Body of pancreas (tissue), 4 donors: ENCODE measurements around the gene PKP2. TPM values are rescaled to one million over a fixed set of nuclear protein-coding genes. Genes with fewer than 3 reads are reported as not detected.

ENCODE experiments used
- ATAC-seq: fragments of 150-250 bp; one replicate; pipeline ENCODE4 v1.9.1; 2016
- DNase-seq, 4 donors: peaks; one replicate each; pipeline ENCODE4 v3.0.0-alpha.2; 2019
- H3K27ac ChIP-seq, 4 donors: fragments of 200-600 bp; sonication (generic); 1 replicate in 3 of 4; 2 replicates in 1 of 4; pipeline versions ENCODE4 v1.5.1 to v1.6.1; 2016 to 2019; ENCODE audit warnings: mild to moderate bottlenecking in 1 of 4, mixed read lengths in 1 of 4, moderate library complexity in 1 of 4
- H3K27me3 ChIP-seq, 2 donors: fragments of 200-600 bp; sonication (generic); one replicate each; pipeline ENCODE4 v1.6.0; 2016; ENCODE audit warnings: mild to moderate bottlenecking in 1 of 2
- H3K36me3 ChIP-seq, 2 donors: fragments of 200-600 bp; sonication (generic); replicated peaks in 1 of 2; 2 replicates each; pipeline ENCODE4 v1.5.1; 2016; ENCODE audit warnings: low read depth in 2 of 2; ENCODE audit not compliant: insufficient read depth in 1 of 2
- H3K4me1 ChIP-seq: fragments of 200-600 bp; sonication (generic); one replicate; pipeline ENCODE4 v1.6.0; 2016
- H3K4me3 ChIP-seq, 2 donors: fragments of 200-600 bp; sonication (generic); 1 replicate in 1 of 2; 2 replicates in 1 of 2; pipeline ENCODE4 v1.5.1; 2016 to 2019
- H3K9me3 ChIP-seq, 3 donors: fragments of 200-600 bp; sonication (generic); 1 replicate in 2 of 3; 2 replicates in 1 of 3; pipeline ENCODE4 v1.5.1; 2016
- CTCF ChIP-seq, 7 experiments: fragments of 450-650 bp in 4 of 7; fragments of 200-600 bp in 3 of 7; sonication (generic) in 3 of 7; IDR thresholded peaks; one replicate each; pipeline ENCODE4 v1.5.1; 2016 to 2019; ENCODE audit warnings: antibody characterized with exemption in 7 of 7
- POLR2A ChIP-seq, 3 donors: fragments of 450-650 bp; IDR thresholded peaks; one replicate each; pipeline ENCODE4 v1.6.1; 2016; ENCODE audit warnings: antibody characterized with exemption in 3 of 3, mild to moderate bottlenecking in 2 of 3
- WGBS, 2 donors: methylation state at CpG; one replicate each; pipeline ENCODE4 v1.1.5; 2017; 5-methylcytosine and 5-hydroxymethylcytosine counted together
- intact Hi-C: fragments of 100-400 bp; cut with DNase I; formaldehyde crosslinking; loops from one replicate; pipeline ENCODE4 v1.15.1; 2023
- total RNA-seq, 2 donors: library from RNA; depleted of rRNA; stranded (reverse); fragments of >200 nt; gene quantifications; one replicate each; pipeline ENCODE4 v1.1.0, GENCODE V29; 2016

The PKP2 gene
- total RNA-seq, 2 donors from 2014 or later = 6.9 to 31.9 TPM

- Histone ChIP-seq H3K36me3 (peaks cover 0 to 2% of the 10 kb centered on the region in 2 donors), H3K27me3 (no peaks in the 10 kb centered on the region), H3K4me3 (no peak overlapping the region), H3K27ac (peak overlapping the region in 1 of 4 donors; percentile 48), H3K9me3 (no peaks in the 10 kb centered on the region), H3K4me1 (no peaks in the 10 kb centered on the region)
- 42 to 67% methylated on average over 1 of the region's 1 CpG for WGBS, 2 donors
- no peak for ATAC-seq
- intact Hi-C loops = no loop called here
- no peak for TF ChIP-seq POLR2A (IDR thresholded peaks at IDR 0.05)
- TF ChIP-seq CTCF (IDR thresholded peaks at IDR 0.05) = no peak
- no peak for DNase-seq
These were observed 68.5 kb downstream of the PKP2 start for GRCh38 chr12:32828120-32828519.

- ATAC-seq (no peak), DNase-seq (no peak)
- H3K27me3 ChIP-seq = no peaks in the 10 kb centered on the region
- 77 to 89% methylated on average over 3 of the region's 3 CpGs for WGBS, 2 donors
- intact Hi-C loops = no loop called here
- H3K9me3 ChIP-seq = no peaks in the 10 kb centered on the region
- H3K36me3 ChIP-seq = peaks cover 0 to 2% of the 10 kb centered on the region in 2 donors
- no peak overlapping the region for H3K4me3 ChIP-seq
- TF ChIP-seq POLR2A (IDR thresholded peaks at IDR 0.05) = no peak
- no peak for TF ChIP-seq CTCF (IDR thresholded peaks at IDR 0.05)
- no peak overlapping the region for H3K27ac ChIP-seq
- peaks cover 3% of the 10 kb centered on the region for H3K4me1 ChIP-seq
These were observed 69.7 kb downstream of the PKP2 start for GRCh38 chr12:32826807-32827412.

- WGBS, 2 donors = 88 to 95% methylated on average over 1 of the region's 1 CpG
- TF ChIP-seq POLR2A (IDR thresholded peaks at IDR 0.05) (no peak), CTCF (IDR thresholded peaks at IDR 0.05) (no peak)
- intact Hi-C loops = no loop called here
These were observed 72.0 kb downstream of the PKP2 start for GRCh38 chr12:32824596-32824995.

GRCh38 chr12:32822344-32822743 is 74.2 kb downstream of the PKP2 start:
- intact Hi-C loops = no loop called here
- H3K36me3 ChIP-seq = peaks cover 0 to 4% of the 10 kb centered on the region in 2 donors
- peaks cover 9% of the 10 kb centered on the region for H3K4me1 ChIP-seq
- no peak for DNase-seq
- TF ChIP-seq POLR2A (IDR thresholded peaks at IDR 0.05) (no peak), CTCF (IDR thresholded peaks at IDR 0.05) (no peak)
- no peak overlapping the region for H3K4me3 ChIP-seq
- ATAC-seq = peak; percentile 40
- no peaks in the 10 kb centered on the region for H3K27me3 ChIP-seq
- peak overlapping the region in 3 of 4 donors; percentile 21 to 55 (median 30) for H3K27ac ChIP-seq
- H3K9me3 ChIP-seq = no peaks in the 10 kb centered on the region
- 37 to 40% methylated on average over 5 of the region's 5 CpGs for WGBS, 2 donors

More at GRCh38 chr12:32824596-32824995, 72.0 kb downstream of the PKP2 start:
- Histone ChIP-seq H3K4me3 (no peak overlapping the region), H3K9me3 (no peaks in the 10 kb centered on the region), H3K36me3 (peaks cover 0 to 4% of the 10 kb centered on the region in 2 donors), H3K27me3 (no peaks in the 10 kb centered on the region), H3K4me1 (peaks cover 9% of the 10 kb centered on the region), H3K27ac (no peak overlapping the region)
- DNase-seq = no peak
- no peak for ATAC-seq

GRCh38 chr12:32821710-32822109 is 74.9 kb downstream of the PKP2 start:
- 44 to 51% methylated on average over 2 of the region's 2 CpGs for whole genome bisulfite sequencing, 2 donors
- H3K4me1 ChIP-seq = peaks cover 9% of the 10 kb centered on the region
- peak overlapping the region in 3 of 4 donors; percentile 21 to 55 (median 30) for H3K27ac ChIP-seq
- TF ChIP-seq CTCF (IDR thresholded peaks at IDR 0.05) = no peak
- TF ChIP-seq POLR2A (IDR thresholded peaks at IDR 0.05) = no peak
- H3K4me3 ChIP-seq = no peak overlapping the region
- DNase-seq (no peak), ATAC-seq (no peak)
- intact Hi-C loops = no loop called here
- peaks cover 0 to 4% of the 10 kb centered on the region in 2 donors for H3K36me3 ChIP-seq
- no peaks in the 10 kb centered on the region for H3K27me3 ChIP-seq
- H3K9me3 ChIP-seq = no peaks in the 10 kb centered on the region
